GM12878 (cell line): Measurements from ENCODE around the gene ASTN1.

Source experiments
- CBX5 ChIP-seq: sonication (generic); IDR thresholded peaks from 2 replicates; pipeline ENCODE4 v1.6.1; 2016; ENCODE audit warnings: low read depth, moderate library complexity, mild to moderate bottlenecking, inconsistent platforms
- SREBF1 ChIP-seq: IDR thresholded peaks from 2 replicates; pipeline ENCODE4 v1.6.1; 2012; ENCODE audit warnings: mild to moderate bottlenecking, low read length
- TF ChIP-seq, protein P1 (sequence below), 3 experiments: IDR thresholded peaks in 2 of 3; conservative IDR thresholded peaks in 1 of 3; 2 replicates each; pipeline ENCODE4 v1.5.1; 2011; ENCODE audit warnings: low read depth in 3 of 3, low read length in 3 of 3, mild to moderate bottlenecking in 3 of 3, control low read depth in 2 of 3, moderate library complexity in 2 of 3, inconsistent platforms in 1 of 3, mixed read lengths in 1 of 3; ENCODE audit not compliant: control insufficient read depth in 2 of 3, insufficient read depth in 1 of 3; ENCODE audit errors: extremely low read depth in 1 of 3

DNA sequence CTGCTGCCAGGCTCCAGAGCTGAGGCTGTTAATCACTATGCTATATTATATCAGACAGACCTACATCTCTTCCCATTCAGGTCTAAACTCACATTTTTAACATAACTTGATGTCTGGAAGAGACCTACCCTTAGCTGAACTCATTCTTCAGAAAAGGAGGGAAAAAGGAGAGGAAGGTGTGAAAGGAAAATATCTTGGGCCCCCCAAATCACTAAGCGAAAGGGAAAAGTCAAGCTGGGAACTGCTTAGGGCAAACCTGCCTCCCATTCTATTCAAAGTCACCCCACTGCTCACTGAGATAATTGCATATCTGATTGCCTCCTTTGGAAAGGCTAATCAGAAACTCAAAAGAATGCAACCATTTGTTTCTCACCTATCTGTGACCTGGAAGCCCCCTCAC is 222.2 kb downstream of the ASTN1 start:
- TF ChIP-seq CBX5 (no peak), SREBF1 (no peak)
- TF ChIP-seq, protein P1, sequence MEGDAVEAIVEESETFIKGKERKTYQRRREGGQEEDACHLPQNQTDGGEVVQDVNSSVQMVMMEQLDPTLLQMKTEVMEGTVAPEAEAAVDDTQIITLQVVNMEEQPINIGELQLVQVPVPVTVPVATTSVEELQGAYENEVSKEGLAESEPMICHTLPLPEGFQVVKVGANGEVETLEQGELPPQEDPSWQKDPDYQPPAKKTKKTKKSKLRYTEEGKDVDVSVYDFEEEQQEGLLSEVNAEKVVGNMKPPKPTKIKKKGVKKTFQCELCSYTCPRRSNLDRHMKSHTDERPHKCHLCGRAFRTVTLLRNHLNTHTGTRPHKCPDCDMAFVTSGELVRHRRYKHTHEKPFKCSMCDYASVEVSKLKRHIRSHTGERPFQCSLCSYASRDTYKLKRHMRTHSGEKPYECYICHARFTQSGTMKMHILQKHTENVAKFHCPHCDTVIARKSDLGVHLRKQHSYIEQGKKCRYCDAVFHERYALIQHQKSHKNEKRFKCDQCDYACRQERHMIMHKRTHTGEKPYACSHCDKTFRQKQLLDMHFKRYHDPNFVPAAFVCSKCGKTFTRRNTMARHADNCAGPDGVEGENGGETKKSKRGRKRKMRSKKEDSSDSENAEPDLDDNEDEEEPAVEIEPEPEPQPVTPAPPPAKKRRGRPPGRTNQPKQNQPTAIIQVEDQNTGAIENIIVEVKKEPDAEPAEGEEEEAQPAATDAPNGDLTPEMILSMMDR (IDR thresholded peaks at IDR 0.05 in 2 of 3, conservative IDR thresholded peaks at IDR 0.05 in 1 of 3; ENCODE audit: control insufficient read depth in 2 of 3, extremely low read depth in 1 of 3, insufficient read depth in 1 of 3, low read depth in 3 of 3, low read length in 3 of 3): no peak
